HG03039 (cell line): Measurements from ENCODE around the gene SLC2A4RG.

Experiments used
- ATAC-seq: cut with Tn5 transposase; IDR thresholded peaks from one replicate; pipeline ENCODE4 v1.9.1; 2021; ENCODE audit warnings: mild to moderate bottlenecking, moderate library complexity; ENCODE audit not compliant: unreplicated experiment

SLC2A4RG gene

GRCh38 chr20:63738687-63739129 is 868 bp upstream of the SLC2A4RG start:
- no peak for ATAC-seq

- peak; percentile 11 for ATAC-seq
Observed at GRCh38 chr20:63740070-63740626, 572 bp downstream of the SLC2A4RG start.

- no peak for ATAC-seq
Observed at GRCh38 chr20:63740627-63741353, 1.2 kb downstream of the SLC2A4RG start.

- ATAC-seq: no peak
Observed at GRCh38 chr20:63741354-63741675, 1.7 kb downstream of the SLC2A4RG start.

- no peak for ATAC-seq
Observed at GRCh38 chr20:63741676-63742380, 2.3 kb downstream of the SLC2A4RG start.

- no peak for ATAC-seq
Observed at GRCh38 chr20:63742381-63743024, 2.9 kb downstream of the SLC2A4RG start.

GRCh38 chr20:63743210-63743970 is 3.8 kb downstream of the SLC2A4RG start:
- ATAC-seq: no peak

- no peak for ATAC-seq
Observed at GRCh38 chr20:63744158-63744557, 4.6 kb downstream of the SLC2A4RG start.

- ATAC-seq: no peak
Observed at GRCh38 chr20:63744574-63745423, 5.2 kb downstream of the SLC2A4RG start.

DNA sequence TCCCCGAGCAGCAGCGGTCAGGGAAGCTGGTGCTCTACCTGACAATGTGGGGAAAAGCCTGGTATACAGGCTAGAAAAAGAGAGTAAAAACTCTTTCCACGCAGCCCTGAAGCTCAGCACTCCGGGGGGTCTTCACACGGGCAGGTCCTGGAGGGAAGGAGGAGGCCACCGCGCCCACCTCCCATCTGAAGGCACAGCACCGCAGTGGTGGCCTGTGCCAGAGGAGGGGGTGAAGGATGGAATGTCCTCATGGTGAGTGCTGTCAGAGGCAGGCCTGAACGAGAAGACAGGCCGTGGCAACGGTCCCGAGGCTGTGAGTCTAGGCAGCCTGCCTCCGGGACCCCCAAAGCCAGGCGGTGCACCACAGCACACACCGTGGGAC is 5.8 kb downstream of the SLC2A4RG start:
- ATAC-seq: no peak

- ATAC-seq: no peak
Observed at GRCh38 chr20:63745961-63746731, 6.6 kb downstream of the SLC2A4RG start.

GRCh38 chr20:63746751-63747315 is 7.3 kb downstream of the SLC2A4RG start:
- no peak for ATAC-seq

- ATAC-seq: no peak
Observed at GRCh38 chr20:63747622-63748069, 8.1 kb downstream of the SLC2A4RG start.

- ATAC-seq: no peak
Observed at GRCh38 chr20:63748070-63748933, 8.7 kb downstream of the SLC2A4RG start.

DNA sequence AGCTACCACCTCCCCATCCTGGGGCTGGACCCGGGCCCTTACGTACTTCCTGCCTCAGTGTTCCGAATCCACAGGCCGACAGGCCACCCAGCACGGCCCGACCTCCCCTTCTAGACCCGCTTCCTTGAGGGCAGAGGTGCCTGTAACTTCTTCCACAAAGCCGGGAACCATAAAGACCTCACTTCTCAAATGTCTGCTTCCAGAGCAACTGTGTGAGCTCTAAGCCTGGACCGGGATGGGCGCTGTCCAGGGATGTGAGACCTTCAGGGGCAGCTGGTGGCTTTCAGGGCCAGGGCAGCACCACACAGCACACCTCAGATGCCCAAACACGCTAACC is 9.3 kb downstream of the SLC2A4RG start:
- no peak for ATAC-seq

- no peak for ATAC-seq
Observed at GRCh38 chr20:63749597-63750508, 10.3 kb downstream of the SLC2A4RG start.
